GM12891 (cell line): ENCODE measurements around the gene LGR5.
"Not testable (repeated sequence)": the region's sequence is repeated elsewhere in the genome, so short reads cannot be mapped to it uniquely, and the experiment has no call there.

ENCODE experiments used
- PAX5 ChIP-seq: IDR thresholded peaks from 2 replicates; pipeline ENCODE4 v1.6.1; 2011; ENCODE audit warnings: low read length, moderate library complexity, mild to moderate bottlenecking; ENCODE audit not compliant: insufficient read depth, severe bottlenecking
- POLR2A ChIP-seq: IDR thresholded peaks from 2 replicates; pipeline ENCODE4 v1.6.1; 2011; ENCODE audit warnings: low read depth, low read length, control low read depth

DNA sequence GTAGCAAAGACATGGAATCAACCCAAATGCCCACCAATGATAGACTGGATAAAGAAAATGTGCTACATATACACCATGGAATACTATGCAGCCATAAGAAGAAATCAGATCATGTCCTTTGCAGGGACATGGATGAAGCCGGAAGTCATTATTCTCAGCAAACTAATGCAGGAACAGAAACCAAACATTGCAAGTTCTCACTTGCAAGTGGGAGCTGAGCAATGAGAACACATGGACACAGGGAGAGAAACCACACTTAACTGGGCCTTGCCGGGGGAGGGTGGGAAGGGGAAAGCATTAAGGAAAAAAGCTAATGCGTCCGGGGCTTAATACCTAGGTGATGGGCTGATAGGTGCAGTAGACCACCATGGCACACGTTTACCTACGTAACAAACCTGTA is 130.3 kb downstream of the LGR5 start:
- TF ChIP-seq POLR2A, PAX5: not testable (repeated sequence)
